MG63 (cell line): ENCODE data around the gene GPRC5B. TPM values are rescaled to one million over a fixed set of nuclear protein-coding genes. Genes with fewer than 3 reads are reported as not detected.
A peak's percentile ranks its signal among the peaks of the same experiment; 100 is the strongest.

Experiments used
- DNase-seq: peaks from one replicate; pipeline ENCODE4 v3.0.0-alpha.2; 2020
- H3K27me3 ChIP-seq: fragments of 250-450 bp; sonication (Bioruptor Pico); 2 replicates; pipeline ENCODE4 v1.5.1; 2020; ENCODE audit warnings: mild to moderate bottlenecking, moderate library complexity
- H3K36me3 ChIP-seq: fragments of 250-450 bp; sonication (Bioruptor Pico); 2 replicates; pipeline ENCODE4 v1.5.1; 2020; ENCODE audit warnings: mild to moderate bottlenecking, moderate library complexity
- H3K4me3 ChIP-seq: fragments of 250-450 bp; sonication (Bioruptor Pico); 2 replicates; pipeline ENCODE4 v1.5.1; 2020; ENCODE audit warnings: mild to moderate bottlenecking, moderate library complexity
- H3K9me3 ChIP-seq: fragments of 250-450 bp; sonication (Bioruptor Pico); 2 replicates; pipeline ENCODE4 v1.5.1; 2020; ENCODE audit warnings: mild to moderate bottlenecking, moderate library complexity
- total RNA-seq: library from RNA; depleted of rRNA; stranded (reverse); fragments of >200 nt; shearing (Covaris generic); gene quantifications from 2 replicates; pipeline ENCODE4 v1.2.3, GENCODE V29; 2014; ENCODE audit warnings: low replicate concordance; rRNA removed

The GPRC5B gene
- 5.3 and 6.4 TPM in 2 replicates for total RNA-seq

GRCh38 chr16:19884611-19885450, at the start of gene GPRC5B:
Gene GPRC5B, minus strand, starts transcription at chr16:19884848. Its CDS starts 12,003 bp downstream, at chr16:19872845.
- Histone ChIP-seq H3K4me3 (peak within 1 kb of the TSS; percentile 58), H3K27me3 (no peaks in the 10 kb centered on the region), H3K36me3 (no peaks in the 10 kb centered on the region), H3K9me3 (no peaks in the 10 kb centered on the region)
- DNase-seq = peak; percentile 48

- peaks cover 36% of the 10 kb centered on the region for H3K27me3 ChIP-seq
- H3K36me3 ChIP-seq = no peaks in the 10 kb centered on the region
- no peak for DNase-seq
- 0 out of 2 replicates have a peak, but pooled peaks cover 7% of the 10 kb centered on the region for H3K9me3 ChIP-seq
- no peak overlapping the region for H3K4me3 ChIP-seq
Observed at GRCh38 chr16:19933740-19934139, 49.1 kb upstream of the GPRC5B start.

- no peak for DNase-seq
- peaks cover 34% of the 10 kb centered on the region for H3K27me3 ChIP-seq
- H3K36me3 ChIP-seq = no peaks in the 10 kb centered on the region
- peaks cover 9% of the 10 kb centered on the region; the same call in 1 of the 2 replicates for H3K9me3 ChIP-seq
- no peak overlapping the region for H3K4me3 ChIP-seq
Observed at GRCh38 chr16:19929062-19929511, 44.4 kb upstream of the GPRC5B start.

DNA sequence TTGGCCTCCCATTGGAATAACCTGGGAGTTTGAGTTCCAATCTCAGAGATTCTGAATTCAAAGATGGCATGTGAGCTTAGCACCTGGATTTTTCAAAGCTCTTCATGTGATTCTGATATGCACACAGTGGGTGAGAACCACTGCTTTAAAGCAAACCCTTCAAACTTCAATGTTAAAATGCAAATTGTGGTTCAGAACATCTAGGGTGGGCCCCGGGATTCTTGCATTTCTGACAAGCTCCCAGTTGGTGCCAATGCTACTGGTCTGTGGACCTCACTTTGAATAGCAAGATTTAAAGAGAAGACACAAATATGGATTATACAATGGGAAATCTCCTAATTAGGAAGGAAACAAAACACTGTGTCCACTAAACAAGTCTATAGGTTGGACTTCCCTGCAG, 43.8 kb upstream of the GPRC5B start:
- Histone ChIP-seq H3K9me3 (peaks cover 2% of the 10 kb centered on the region; the same call in 1 of the 2 replicates), H3K4me3 (no peak overlapping the region), H3K27me3 (peaks cover 29% of the 10 kb centered on the region), H3K36me3 (no peaks in the 10 kb centered on the region)
- no peak for DNase-seq

DNA sequence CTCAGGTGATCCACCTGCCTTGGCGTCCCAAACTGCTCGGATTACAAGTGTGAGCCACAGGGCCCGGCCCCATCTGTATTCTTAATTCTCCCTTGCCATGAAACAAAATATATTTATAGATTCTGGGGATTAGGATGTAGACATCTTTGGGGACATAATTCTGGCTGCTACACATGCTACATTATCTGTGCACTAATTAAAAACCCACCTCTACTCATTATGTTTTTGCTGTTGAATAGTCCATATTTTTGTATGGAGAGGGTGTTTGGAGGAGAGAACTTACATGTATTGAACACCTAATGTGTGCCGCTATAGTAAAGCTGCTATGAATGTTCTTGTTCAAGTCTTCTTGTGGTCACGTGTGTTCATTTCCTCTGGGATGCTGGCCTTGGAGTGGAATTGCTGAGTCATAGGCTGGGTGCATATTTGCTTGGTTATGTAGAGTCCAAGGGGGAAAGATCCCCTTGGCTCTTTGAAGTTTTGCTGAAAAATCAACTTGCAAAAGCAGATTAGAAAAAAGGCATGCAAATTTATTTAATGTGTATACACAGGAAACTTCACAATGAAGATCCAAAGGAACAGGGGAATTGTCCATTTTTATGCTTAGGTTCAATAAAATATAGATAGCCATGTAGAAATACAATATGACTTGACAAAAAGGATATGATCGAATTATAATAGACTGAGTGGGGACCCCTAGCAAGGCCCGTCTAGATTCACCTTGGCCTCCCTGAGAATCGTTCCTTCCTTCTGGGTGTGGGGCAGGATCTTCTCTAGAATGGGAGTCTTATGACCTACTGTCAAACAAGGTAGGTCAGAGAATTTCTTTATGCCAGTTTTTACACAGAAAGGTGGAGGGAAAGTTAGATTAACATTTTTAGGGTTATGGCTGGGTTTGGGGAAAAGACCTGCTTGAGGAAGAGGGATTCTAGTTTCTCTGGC, 42.1 kb upstream of the GPRC5B start:
- Histone ChIP-seq H3K4me3 (no peak overlapping the region), H3K36me3 (no peaks in the 10 kb centered on the region), H3K27me3 (peaks cover 18% of the 10 kb centered on the region), H3K9me3 (peaks cover 2% of the 10 kb centered on the region; the same call in 1 of the 2 replicates)
- DNase-seq = peak; percentile 53

- Histone ChIP-seq H3K4me3 (no peak overlapping the region), H3K9me3 (peaks cover 2% of the 10 kb centered on the region; the same call in 1 of the 2 replicates), H3K27me3 (peaks cover 12% of the 10 kb centered on the region), H3K36me3 (no peaks in the 10 kb centered on the region)
- DNase-seq = no peak
Observed at GRCh38 chr16:19923396-19923795, 38.7 kb upstream of the GPRC5B start.

DNA sequence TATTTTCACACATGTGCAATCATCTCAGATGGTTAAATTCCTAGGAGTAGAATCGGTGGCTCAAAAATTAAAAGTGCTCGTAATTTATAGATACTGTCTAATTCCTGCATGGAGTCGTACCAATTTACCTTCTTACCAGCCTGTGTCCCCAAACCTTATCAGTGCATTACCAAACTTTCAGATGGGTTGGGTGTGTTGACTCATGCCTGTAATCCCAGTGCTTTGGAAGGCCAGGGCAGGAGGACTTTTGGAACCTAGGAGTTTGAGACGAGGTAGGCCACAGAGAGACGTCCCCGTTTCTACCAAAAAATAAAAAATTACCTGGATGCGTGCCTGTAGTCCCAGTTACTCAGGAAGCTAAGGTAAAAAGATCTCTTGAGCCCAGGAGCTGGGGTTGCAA, 34.5 kb upstream of the GPRC5B start:
- no peaks in the 10 kb centered on the region for H3K9me3 ChIP-seq
- no peaks in the 10 kb centered on the region for H3K36me3 ChIP-seq
- no peak overlapping the region for H3K4me3 ChIP-seq
- no peak for DNase-seq
- H3K27me3 ChIP-seq = peaks cover 12% of the 10 kb centered on the region

- H3K36me3 ChIP-seq = no peaks in the 10 kb centered on the region
- no peaks in the 10 kb centered on the region for H3K9me3 ChIP-seq
- peaks cover 11% of the 10 kb centered on the region for H3K27me3 ChIP-seq
- no peak overlapping the region for H3K4me3 ChIP-seq
- no peak for DNase-seq
Observed at GRCh38 chr16:19916064-19916463, 31.4 kb upstream of the GPRC5B start.

- H3K4me3 ChIP-seq = no peak overlapping the region
- no peak for DNase-seq
Observed at GRCh38 chr16:19914877-19915276, 30.2 kb upstream of the GPRC5B start.

DNA sequence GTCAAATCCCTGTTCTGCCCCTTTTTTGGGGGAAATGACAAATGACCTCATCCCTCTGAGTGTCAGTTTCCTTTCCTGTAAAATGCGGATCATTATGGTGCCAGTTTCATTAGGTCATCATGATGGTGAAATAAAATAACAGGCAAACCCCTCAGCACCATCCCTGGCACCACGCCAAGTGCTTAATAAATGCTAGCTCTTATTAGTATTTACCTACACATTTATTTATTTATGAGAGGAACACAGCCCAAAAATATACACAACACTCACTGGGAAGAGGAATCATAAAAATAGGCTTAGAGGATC, 28.6 kb upstream of the GPRC5B start:
- H3K36me3 ChIP-seq = no peaks in the 10 kb centered on the region
- H3K9me3 ChIP-seq = no peaks in the 10 kb centered on the region
- H3K4me3 ChIP-seq = no peak overlapping the region
- no peaks in the 10 kb centered on the region; the same call in 1 of the 2 replicates for H3K27me3 ChIP-seq
- peak; percentile 8 for DNase-seq

More at GRCh38 chr16:19914877-19915276, 30.2 kb upstream of the GPRC5B start:
- H3K27me3 ChIP-seq = peaks cover 2% of the 10 kb centered on the region; the same call in 1 of the 2 replicates
- H3K9me3 ChIP-seq = no peaks in the 10 kb centered on the region
- H3K36me3 ChIP-seq = no peaks in the 10 kb centered on the region

- no peaks in the 10 kb centered on the region for H3K9me3 ChIP-seq
- no peak overlapping the region for H3K4me3 ChIP-seq
- no peaks in the 10 kb centered on the region for H3K36me3 ChIP-seq
- no peaks in the 10 kb centered on the region; the same call in 1 of the 2 replicates for H3K27me3 ChIP-seq
- peak; percentile 72 for DNase-seq
Observed at GRCh38 chr16:19912455-19913339, 28.0 kb upstream of the GPRC5B start.

- H3K4me3 ChIP-seq = no peak overlapping the region
- no peaks in the 10 kb centered on the region for H3K36me3 ChIP-seq
- no peak for DNase-seq
- no peaks in the 10 kb centered on the region; the same call in 1 of the 2 replicates for H3K27me3 ChIP-seq
- no peaks in the 10 kb centered on the region for H3K9me3 ChIP-seq
Observed at GRCh38 chr16:19911747-19912454, 27.3 kb upstream of the GPRC5B start.

DNA sequence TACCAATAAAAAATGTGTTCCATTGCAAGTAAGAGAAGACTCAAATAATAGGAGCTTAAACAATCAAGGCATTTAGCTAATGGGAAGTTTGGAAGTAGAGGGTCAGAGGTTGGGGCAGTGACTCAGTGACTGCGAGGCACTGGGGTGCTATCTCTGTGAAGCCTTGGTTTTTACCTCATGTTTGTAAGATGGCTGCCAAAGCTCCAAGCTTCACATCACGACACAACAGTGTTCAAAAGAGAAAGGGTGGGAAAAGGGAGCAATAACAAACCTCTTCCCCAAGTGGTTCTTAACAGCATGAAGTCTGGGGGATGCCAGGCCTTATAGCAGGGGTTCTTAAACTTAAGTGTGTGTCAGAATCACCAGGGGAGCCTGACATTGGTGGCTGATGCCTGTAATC, 26.6 kb upstream of the GPRC5B start:
- DNase-seq = no peak
- Histone ChIP-seq H3K27me3 (no peaks in the 10 kb centered on the region; the same call in 1 of the 2 replicates), H3K4me3 (no peak overlapping the region), H3K9me3 (no peaks in the 10 kb centered on the region), H3K36me3 (no peaks in the 10 kb centered on the region)

DNA sequence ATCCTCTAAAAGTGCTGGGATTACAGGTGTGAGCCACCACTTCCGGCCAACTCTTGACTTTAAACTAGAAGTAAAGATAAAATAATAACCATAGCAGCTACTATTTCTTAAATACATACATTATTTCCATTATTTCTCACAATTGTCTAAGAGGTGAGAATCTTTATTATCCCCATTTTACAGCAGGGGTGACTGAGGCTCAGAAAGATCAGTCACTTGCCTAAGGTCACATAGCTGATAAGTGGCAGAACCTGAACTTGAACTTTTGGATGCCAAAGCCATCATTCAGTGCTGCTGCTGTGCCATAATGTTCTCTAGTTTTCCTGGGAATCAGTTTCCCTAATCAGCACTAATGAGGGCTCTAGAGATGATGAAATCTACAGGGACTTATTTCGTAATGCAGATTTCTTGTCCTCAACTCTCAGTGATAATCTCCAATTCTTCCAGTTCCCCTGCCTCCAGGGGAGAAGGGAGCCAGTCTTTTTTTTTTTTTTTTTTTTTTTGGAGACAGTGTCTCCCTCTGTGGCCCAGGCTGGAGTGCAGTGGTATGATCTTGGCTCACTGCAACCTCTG, 25.2 kb upstream of the GPRC5B start:
- no peaks in the 10 kb centered on the region; the same call in 1 of the 2 replicates for H3K27me3 ChIP-seq

DNA sequence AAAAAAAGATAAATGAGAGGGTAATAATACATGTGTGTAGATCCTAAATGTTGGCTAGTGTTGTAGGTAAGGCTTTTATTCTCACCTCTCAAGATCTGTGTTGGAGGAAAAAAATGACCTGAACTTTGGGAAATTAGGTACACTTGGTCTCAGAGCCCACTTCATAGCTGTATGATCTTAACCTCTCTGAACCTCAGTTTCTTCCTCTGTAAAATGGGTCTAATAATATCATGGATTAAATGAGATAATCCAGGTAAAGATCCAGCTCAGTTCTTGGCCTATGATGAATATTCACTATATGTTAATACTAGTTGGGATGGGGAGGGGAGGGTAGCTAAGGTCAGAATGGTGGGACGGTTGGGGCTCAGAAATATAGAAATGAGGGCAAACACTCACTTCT, 24.3 kb upstream of the GPRC5B start:
- no peak overlapping the region for H3K4me3 ChIP-seq
- H3K9me3 ChIP-seq = no peaks in the 10 kb centered on the region
- no peaks in the 10 kb centered on the region for H3K36me3 ChIP-seq
- no peak for DNase-seq
- H3K27me3 ChIP-seq = no peaks in the 10 kb centered on the region; the same call in 1 of the 2 replicates

More for the DNA sequence above, 25.2 kb upstream of the GPRC5B start:
- DNase-seq = no peak
- H3K9me3 ChIP-seq = no peaks in the 10 kb centered on the region
- H3K36me3 ChIP-seq = no peaks in the 10 kb centered on the region
- H3K4me3 ChIP-seq = no peak overlapping the region
